ENCODE data around the gene RFX4.

Gene RFX4

GRCh38 chr12:106633451-106633823 lies 50.6 kb downstream of the RFX4 start:
- DNase-seq (ENCODE audit: extremely low read depth, low read depth) = no peak
- TF ChIP-seq, protein P1, sequence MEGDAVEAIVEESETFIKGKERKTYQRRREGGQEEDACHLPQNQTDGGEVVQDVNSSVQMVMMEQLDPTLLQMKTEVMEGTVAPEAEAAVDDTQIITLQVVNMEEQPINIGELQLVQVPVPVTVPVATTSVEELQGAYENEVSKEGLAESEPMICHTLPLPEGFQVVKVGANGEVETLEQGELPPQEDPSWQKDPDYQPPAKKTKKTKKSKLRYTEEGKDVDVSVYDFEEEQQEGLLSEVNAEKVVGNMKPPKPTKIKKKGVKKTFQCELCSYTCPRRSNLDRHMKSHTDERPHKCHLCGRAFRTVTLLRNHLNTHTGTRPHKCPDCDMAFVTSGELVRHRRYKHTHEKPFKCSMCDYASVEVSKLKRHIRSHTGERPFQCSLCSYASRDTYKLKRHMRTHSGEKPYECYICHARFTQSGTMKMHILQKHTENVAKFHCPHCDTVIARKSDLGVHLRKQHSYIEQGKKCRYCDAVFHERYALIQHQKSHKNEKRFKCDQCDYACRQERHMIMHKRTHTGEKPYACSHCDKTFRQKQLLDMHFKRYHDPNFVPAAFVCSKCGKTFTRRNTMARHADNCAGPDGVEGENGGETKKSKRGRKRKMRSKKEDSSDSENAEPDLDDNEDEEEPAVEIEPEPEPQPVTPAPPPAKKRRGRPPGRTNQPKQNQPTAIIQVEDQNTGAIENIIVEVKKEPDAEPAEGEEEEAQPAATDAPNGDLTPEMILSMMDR (IDR thresholded peaks at IDR 0.05; ENCODE audit: low read depth, low read length) = no peak

DNA sequence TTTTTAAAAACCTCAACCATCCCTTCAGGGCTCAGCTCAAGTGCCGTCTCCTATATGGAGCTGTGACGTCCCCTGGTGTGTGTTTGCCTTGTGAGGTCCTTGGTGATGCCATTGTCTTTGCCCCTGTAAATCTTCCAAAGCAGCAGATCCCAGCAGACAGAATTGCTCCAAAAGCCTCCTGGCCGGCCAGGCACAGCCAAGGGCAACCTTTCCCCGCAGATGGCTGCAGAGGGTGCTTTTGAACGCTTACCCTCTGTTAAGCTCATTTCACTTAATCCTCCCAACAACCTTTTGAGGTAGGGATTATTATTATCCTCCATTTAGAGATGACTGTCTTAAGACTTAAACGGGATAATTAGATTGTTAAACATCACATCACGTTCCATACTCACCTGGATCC lies 51.4 kb downstream of the RFX4 start:
- TF ChIP-seq, protein P1 (IDR thresholded peaks at IDR 0.05; ENCODE audit: low read depth, low read length) = no peak
- DNase-seq (ENCODE audit: extremely low read depth, low read depth) = no peak

GRCh38 chr12:106643000-106643399 lies 60.2 kb downstream of the RFX4 start:
- TF ChIP-seq, protein P1 (IDR thresholded peaks at IDR 0.05; ENCODE audit: low read depth, low read length) = no peak

GRCh38 chr12:106644335-106645073 lies 61.7 kb downstream of the RFX4 start:
- DNase-seq (ENCODE audit: extremely low read depth, low read depth) = no peak
- TF ChIP-seq, protein P1 (IDR thresholded peaks at IDR 0.05; ENCODE audit: low read depth, low read length) = no peak

More at GRCh38 chr12:106643000-106643399, 60.2 kb downstream of the RFX4 start:
- no peak for DNase-seq (ENCODE audit: extremely low read depth, low read depth)

- TF ChIP-seq, protein P1 (IDR thresholded peaks at IDR 0.05; ENCODE audit: low read depth, low read length) = no peak
- DNase-seq (ENCODE audit: extremely low read depth, low read depth) = no peak
These were observed 62.2 kb downstream of the RFX4 start for GRCh38 chr12:106645074-106645421.

DNA sequence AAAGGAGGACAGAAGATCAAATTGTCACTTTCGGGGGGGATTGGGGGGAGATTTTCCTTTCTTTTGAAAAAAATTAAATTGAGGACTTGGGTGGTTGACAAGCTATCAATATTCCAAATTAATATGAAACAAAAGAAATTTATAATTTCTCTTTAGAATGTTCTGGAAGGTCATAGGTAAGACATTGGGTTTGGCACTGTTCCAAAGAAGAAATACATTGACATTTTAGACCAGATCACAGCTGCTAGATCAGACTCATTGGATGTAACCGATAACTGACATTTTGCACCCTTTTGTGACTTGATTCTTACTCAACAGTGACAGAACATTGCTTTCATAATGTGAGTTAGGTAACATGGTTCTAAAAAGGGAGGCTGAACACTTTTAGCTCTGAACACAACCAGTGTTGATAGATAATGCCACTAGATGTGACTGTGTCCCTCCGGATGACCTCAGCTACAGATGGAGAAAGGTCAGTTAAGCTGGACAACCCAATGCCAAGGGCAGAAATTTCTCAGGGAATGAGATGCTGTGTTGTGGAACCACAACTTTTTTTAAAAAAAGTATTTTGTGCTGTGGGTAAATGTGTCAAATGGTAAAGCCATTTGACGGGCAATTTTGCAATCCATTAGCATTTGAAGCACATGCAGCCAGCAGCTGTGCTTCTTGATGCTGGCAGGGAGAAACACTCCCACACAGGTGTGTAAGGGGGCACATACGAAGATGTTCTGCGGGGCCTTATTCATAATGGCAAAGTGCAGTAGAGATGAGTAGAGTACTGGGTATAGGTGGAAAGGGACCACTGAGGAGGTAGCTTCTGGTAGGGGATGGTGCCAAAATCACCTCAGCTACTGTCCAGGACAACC lies 62.9 kb downstream of the RFX4 start:
- TF ChIP-seq, protein P1 (IDR thresholded peaks at IDR 0.05; ENCODE audit: low read depth, low read length) = no peak
- no peak for DNase-seq (ENCODE audit: extremely low read depth, low read depth)

DNA sequence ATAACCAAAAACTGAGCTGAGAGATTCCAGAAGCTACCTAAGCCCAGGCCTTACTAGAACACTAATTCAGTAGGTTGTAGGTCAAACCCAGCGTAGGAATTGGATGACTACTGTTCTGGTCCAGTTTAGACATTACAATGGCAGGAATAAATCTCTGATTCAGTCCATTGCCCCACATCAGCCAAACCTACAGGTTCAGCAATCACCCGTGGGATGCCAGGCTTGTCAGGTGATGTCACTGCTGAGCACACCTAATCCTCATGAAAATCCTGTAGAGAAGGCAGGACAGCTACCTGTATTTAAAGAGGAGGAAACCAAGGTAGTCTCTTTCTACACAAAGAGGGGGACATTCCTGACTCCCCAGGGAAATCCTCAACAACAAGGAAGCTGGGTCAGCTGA lies 63.7 kb downstream of the RFX4 start:
- DNase-seq (ENCODE audit: extremely low read depth, low read depth) = no peak
- TF ChIP-seq, protein P1 (IDR thresholded peaks at IDR 0.05; ENCODE audit: low read depth, low read length) = no peak
